Endothelial cell of umbilical vein (primary cell): ENCODE data around the gene DGKG. TPM values are rescaled to one million over a fixed set of nuclear protein-coding genes. Genes with fewer than 3 reads are reported as not detected.

ENCODE experiments used
- BruUV-seq: library from RNA; stranded (reverse); fragments of 400-500 nt; replicated peaks from 2 replicates; lab custom pipeline; 2021; lab: Mats Ljungman, UMichigan
- CTCF ChIA-PET: fragments of 300-600, 350-600 bp; sonication (Branson Sonifier 250); formaldehyde crosslinking; loops from one replicate; lab custom pipeline; 2021; ENCODE audit warnings: antibody characterized with exemption, inconsistent platforms; lab: Charles Lee
- POLR2A ChIA-PET: fragments of 300-600, 350-600 bp; sonication (Branson Sonifier 250); formaldehyde crosslinking; loops from one replicate; lab custom pipeline; 2021; ENCODE audit warnings: antibody characterized with exemption, inconsistent platforms; lab: Charles Lee
- DNase-seq: peaks from one replicate; pipeline ENCODE4 v3.0.0-alpha.2; 2011; ENCODE audit warnings: low read depth, low spot score
- FAIRE-seq: peaks from 2 replicates; lab custom pipeline; 2011; peaks lifted over from hg19 to GRCh38; lab: Jason Lieb, UNC
- H2AFZ ChIP-seq: 2 replicates; pipeline ENCODE4 v1.6.0; 2012; ENCODE audit warnings: low read depth, low read length, control low read depth, inconsistent platforms
- H3K27ac ChIP-seq: 2 replicates; pipeline ENCODE4 v1.5.1; 2011; ENCODE audit warnings: low read depth, mild to moderate bottlenecking, control low read depth, low read length, moderate library complexity; ENCODE audit not compliant: insufficient read depth
- H3K27me3 ChIP-seq, 2 experiments: 2 replicates each; pipeline versions ENCODE4 v1.6.0 to v1.6.1; 2011; ENCODE audit warnings: low read length in 2 of 2, mixed read lengths in 1 of 2; ENCODE audit not compliant: control insufficient read depth in 2 of 2, insufficient read depth in 2 of 2
- H3K36me3 ChIP-seq, 2 experiments: 2 replicates in 1 of 2; 3 replicates in 1 of 2; pipeline ENCODE4 v1.5.1; 2011; ENCODE audit warnings: low read length in 2 of 2, mild to moderate bottlenecking in 1 of 2, moderate library complexity in 1 of 2; ENCODE audit not compliant: control insufficient read depth in 2 of 2, insufficient read depth in 2 of 2; ENCODE audit errors: extremely low read depth in 1 of 2
- H3K4me1 ChIP-seq: 3 replicates; pipeline ENCODE4 v1.5.1; 2011; ENCODE audit warnings: mild to moderate bottlenecking, low read length; ENCODE audit not compliant: control insufficient read depth, insufficient read depth; ENCODE audit errors: extremely low read depth
- H3K4me2 ChIP-seq: 2 replicates; pipeline ENCODE4 v1.6.1; 2011; ENCODE audit warnings: low read length, control low read depth, mixed read lengths; ENCODE audit not compliant: insufficient read depth
- H3K4me3 ChIP-seq, 3 experiments: fragments of 200-600 bp in 1 of 3; sonication (generic), shearing (Covaris generic) in 1 of 3; replicated peaks in 1 of 3; 2 replicates each; pipeline ENCODE4 v1.5.1; 2011 to 2016; ENCODE audit warnings: control low read depth in 3 of 3, low read length in 3 of 3, mild to moderate bottlenecking in 2 of 3, inconsistent platforms in 1 of 3, low read depth in 1 of 3, moderate library complexity in 1 of 3; ENCODE audit not compliant: insufficient read depth in 1 of 3
- H3K79me2 ChIP-seq: 2 replicates; pipeline ENCODE4 v1.6.0; 2012; ENCODE audit warnings: low read length, inconsistent platforms; ENCODE audit not compliant: control insufficient read depth, insufficient read depth
- H3K9ac ChIP-seq: replicated peaks from 2 replicates; pipeline ENCODE3; 2011; ENCODE audit warnings: low read length, control low read depth; ENCODE audit not compliant: insufficient read depth; ENCODE audit errors: extremely low read depth
- H3K9me1 ChIP-seq: replicated peaks from 3 replicates; pipeline ENCODE4 v1.6.0; 2011; ENCODE audit warnings: mild to moderate bottlenecking, low read length; ENCODE audit not compliant: control insufficient read depth, insufficient read depth; ENCODE audit errors: extremely low read depth
- H3K9me3 ChIP-seq: replicated peaks from 2 replicates; pipeline ENCODE4 v1.5.1; 2012; ENCODE audit warnings: low read length, inconsistent platforms; ENCODE audit not compliant: control insufficient read depth, insufficient read depth
- H4K20me1 ChIP-seq: replicated peaks from 2 replicates; pipeline ENCODE3; 2011; ENCODE audit warnings: mild to moderate bottlenecking, low read length; ENCODE audit not compliant: control insufficient read depth, insufficient read depth; ENCODE audit errors: extremely low read depth
- EZH2 ChIP-seq: IDR thresholded peaks from 2 replicates; pipeline ENCODE4 v1.6.1; 2012; ENCODE audit warnings: borderline replicate concordance, low read depth, mild to moderate bottlenecking, moderate library complexity, low read length, inconsistent platforms; ENCODE audit not compliant: severe bottlenecking
- FOS ChIP-seq: IDR thresholded peaks from 2 replicates; pipeline ENCODE4 v1.6.1; 2011; ENCODE audit warnings: mild to moderate bottlenecking, low read length, moderate library complexity, borderline replicate concordance; ENCODE audit not compliant: insufficient read depth
- GATA2 ChIP-seq: IDR thresholded peaks from 2 replicates; pipeline ENCODE4 v1.7.0; 2011; ENCODE audit warnings: low read depth, mild to moderate bottlenecking, moderate library complexity, mixed read lengths, low read length; ENCODE audit not compliant: insufficient read length, insufficient read depth
- JUN ChIP-seq: IDR thresholded peaks from 2 replicates; pipeline ENCODE4 v1.6.1; 2011; ENCODE audit warnings: borderline replicate concordance, low read depth; ENCODE audit not compliant: insufficient read length, insufficient read depth
- MAX ChIP-seq: IDR thresholded peaks from 2 replicates; pipeline ENCODE4 v1.6.1; 2011; ENCODE audit not compliant: insufficient read depth, insufficient read length
- MYC ChIP-seq: IDR thresholded peaks from one replicate; pipeline ENCODE4 v1.6.1; 2011; ENCODE audit warnings: mild to moderate bottlenecking, low read depth, low read length
- POLR2A ChIP-seq: IDR thresholded peaks from 2 replicates; pipeline ENCODE4 v1.6.1; 2012; ENCODE audit warnings: low read depth, mild to moderate bottlenecking, control low read depth, low read length
- POLR2AphosphoS5 ChIP-seq: IDR thresholded peaks from 2 replicates; pipeline ENCODE4 v1.6.1; 2012; ENCODE audit warnings: low read depth, mild to moderate bottlenecking, control low read depth, low read length, moderate library complexity; ENCODE audit not compliant: insufficient read depth
- dilution Hi-C: fragments of 300-500 bp; cut with MboI; formaldehyde crosslinking; loops from one replicate; pipeline ENCODE4 v1.15.0; 2019; ENCODE audit warnings: low sequenced_read_pairs; ENCODE audit not compliant: extremely low pct_ligation_motif_present
- intact Hi-C: fragments of 100-400 bp; cut with micrococcal nuclease; formaldehyde crosslinking; loops from one replicate; pipeline ENCODE4 v1.10.0; 2022
- polyA plus RNA-seq, 4 experiments: library from polyadenylated mRNA; depleted of rRNA in 3 of 4; stranded (reverse) in 3 of 4; unstranded in 1 of 4; fragments of >200 nt; gene quantifications; 2 replicates each; pipeline versions ENCODE4 v1.2.1 to v1.2.3, GENCODE V29; 2011 to 2012; ENCODE audit warnings: missing spikeins in 1 of 4
- total RNA-seq: library from RNA; stranded (reverse); gene quantifications from 2 replicates; pipeline ENCODE4 v1.2.3, GENCODE V29; 2021
- TF ChIP-seq, protein P1 (sequence below), 2 donors: IDR thresholded peaks; 1 replicate in 1 of 2; 2 replicates in 1 of 2; pipeline ENCODE4 v1.5.1; 2011; ENCODE audit warnings: low read length in 2 of 2, mild to moderate bottlenecking in 2 of 2, moderate library complexity in 2 of 2, control low read depth in 1 of 2, inconsistent platforms in 1 of 2, low read depth in 1 of 2; ENCODE audit not compliant: insufficient read depth in 1 of 2; ENCODE audit errors: extremely low read depth in 1 of 2

The DGKG gene
- total and polyA plus RNA-seq, 2 donors (not counting 3 experiments of a cell fraction or from before 2014, with no cell fraction given): not detected

DNA sequence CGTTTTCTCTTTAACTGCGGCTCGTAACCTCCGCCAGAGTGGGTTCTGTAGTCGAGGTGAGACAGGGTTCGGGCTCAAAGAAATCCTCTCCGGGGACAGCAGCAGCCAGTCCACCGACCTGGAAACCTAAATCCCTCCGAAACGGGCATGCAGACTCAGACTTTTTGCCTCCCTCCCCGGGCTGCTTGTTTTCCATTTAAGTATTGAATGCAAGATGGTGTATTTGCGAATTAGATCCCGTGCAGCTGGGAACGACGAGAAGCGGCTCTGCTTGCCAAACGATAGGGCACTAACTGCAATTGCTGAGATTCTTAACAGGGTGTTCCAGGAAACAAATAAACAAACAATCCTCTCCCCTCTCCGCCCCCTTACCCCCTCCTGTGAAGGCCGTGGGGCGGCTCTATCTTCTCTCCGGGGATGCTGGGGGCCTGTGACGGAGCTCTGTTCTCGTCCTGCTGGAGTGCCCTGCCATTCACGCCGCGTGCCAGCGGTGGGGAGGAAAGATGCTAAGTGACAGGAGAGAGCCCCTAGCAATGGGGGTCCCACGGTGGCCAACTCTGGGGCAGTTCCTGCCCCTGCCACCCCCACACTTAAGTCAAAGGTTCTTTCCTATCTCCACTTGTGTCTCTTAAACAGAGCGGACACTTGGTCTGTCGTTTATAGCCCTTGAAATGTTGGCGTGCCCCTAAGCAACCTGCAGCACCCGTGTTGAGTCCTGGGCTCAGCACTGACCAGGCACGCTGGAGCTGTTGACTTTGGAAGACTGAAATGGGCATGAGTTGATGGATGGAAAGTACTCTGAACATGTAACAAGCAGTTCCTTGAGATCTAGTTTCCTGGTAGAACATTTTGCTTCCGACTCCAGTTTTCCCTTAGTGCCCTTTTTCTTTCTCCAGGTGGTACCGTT, 251.9 kb downstream of the DGKG start:
- dilution Hi-C loops: no loop called here

More for the DNA sequence above, 251.9 kb downstream of the DGKG start:
- H3K27me3 ChIP-seq: peaks cover 11 to 15% of the 10 kb centered on the region in 2 experiments
- H3K4me1 ChIP-seq: peaks cover 18% of the 10 kb centered on the region
- BruUV-seq: no TSS peak
- no peaks in the 10 kb centered on the region for H3K36me3 ChIP-seq
- TF ChIP-seq POLR2AphosphoS5: no peak
- TF ChIP-seq MAX: no peak
- no peak for TF ChIP-seq POLR2A
- no peak for TF ChIP-seq JUN
- TF ChIP-seq MYC: no peak
- TF ChIP-seq GATA2: no peak
- TF ChIP-seq, protein P1, sequence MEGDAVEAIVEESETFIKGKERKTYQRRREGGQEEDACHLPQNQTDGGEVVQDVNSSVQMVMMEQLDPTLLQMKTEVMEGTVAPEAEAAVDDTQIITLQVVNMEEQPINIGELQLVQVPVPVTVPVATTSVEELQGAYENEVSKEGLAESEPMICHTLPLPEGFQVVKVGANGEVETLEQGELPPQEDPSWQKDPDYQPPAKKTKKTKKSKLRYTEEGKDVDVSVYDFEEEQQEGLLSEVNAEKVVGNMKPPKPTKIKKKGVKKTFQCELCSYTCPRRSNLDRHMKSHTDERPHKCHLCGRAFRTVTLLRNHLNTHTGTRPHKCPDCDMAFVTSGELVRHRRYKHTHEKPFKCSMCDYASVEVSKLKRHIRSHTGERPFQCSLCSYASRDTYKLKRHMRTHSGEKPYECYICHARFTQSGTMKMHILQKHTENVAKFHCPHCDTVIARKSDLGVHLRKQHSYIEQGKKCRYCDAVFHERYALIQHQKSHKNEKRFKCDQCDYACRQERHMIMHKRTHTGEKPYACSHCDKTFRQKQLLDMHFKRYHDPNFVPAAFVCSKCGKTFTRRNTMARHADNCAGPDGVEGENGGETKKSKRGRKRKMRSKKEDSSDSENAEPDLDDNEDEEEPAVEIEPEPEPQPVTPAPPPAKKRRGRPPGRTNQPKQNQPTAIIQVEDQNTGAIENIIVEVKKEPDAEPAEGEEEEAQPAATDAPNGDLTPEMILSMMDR (IDR thresholded peaks at IDR 0.05; ENCODE audit: extremely low read depth in 1 of 2, insufficient read depth in 1 of 2, low read depth in 1 of 2, low read length in 2 of 2): no peak
- no peak for TF ChIP-seq EZH2
- TF ChIP-seq FOS: no peak
- FAIRE-seq (no peak), DNase-seq (peak; percentile 48)
- no peaks in the 10 kb centered on the region for H4K20me1 ChIP-seq
- CTCF ChIA-PET: interaction anchor here (0.7 to 3.4 kb wide), 6 partner anchors 12 to 430 kb away, joined by 3 to 13 read pairs (median 4); no protein-coding TSS in a partner anchor
- H3K9me1 ChIP-seq: no peaks in the 10 kb centered on the region
- intact Hi-C loops: loop anchor here (1.0 to 10.0 kb wide), 12 partner anchors 13 to 1027 kb away; partner anchors contain the start of genes CRYGS, DNAJB11, EIF4A2 and RPL39L
- peak overlapping the region; percentile 91 for H3K9ac ChIP-seq
- H3K4me2 ChIP-seq: peak overlapping the region; percentile 89
- POLR2A ChIA-PET: interaction anchor here (1.0 to 2.1 kb wide), 3 partner anchors 12 to 673 kb away, joined by 3 to 15 read pairs (median 9); partner anchors contain the start of genes DNAJB11 and EIF4A2
- H3K27ac ChIP-seq: peak overlapping the region; percentile 88
- H3K4me3 ChIP-seq: peak overlapping the region; percentile 48 to 87 (median 82)
- peak overlapping the region; percentile 98 for H2AFZ ChIP-seq
- no peaks in the 10 kb centered on the region for H3K9me3 ChIP-seq
- peaks cover 29% of the 10 kb centered on the region for H3K79me2 ChIP-seq
